Measurements from ENCODE around the gene TPCN2. TPM values are rescaled to one million over a fixed set of nuclear protein-coding genes. Genes with fewer than 3 reads are reported as not detected.
"Not testable (repeated sequence)": the region's sequence is repeated elsewhere in the genome, so short reads cannot be mapped to it uniquely, and the experiment has no call there.

The TPCN2 gene
- total RNA-seq, 1 donor from 2014 or later = 6.3 TPM

DNA sequence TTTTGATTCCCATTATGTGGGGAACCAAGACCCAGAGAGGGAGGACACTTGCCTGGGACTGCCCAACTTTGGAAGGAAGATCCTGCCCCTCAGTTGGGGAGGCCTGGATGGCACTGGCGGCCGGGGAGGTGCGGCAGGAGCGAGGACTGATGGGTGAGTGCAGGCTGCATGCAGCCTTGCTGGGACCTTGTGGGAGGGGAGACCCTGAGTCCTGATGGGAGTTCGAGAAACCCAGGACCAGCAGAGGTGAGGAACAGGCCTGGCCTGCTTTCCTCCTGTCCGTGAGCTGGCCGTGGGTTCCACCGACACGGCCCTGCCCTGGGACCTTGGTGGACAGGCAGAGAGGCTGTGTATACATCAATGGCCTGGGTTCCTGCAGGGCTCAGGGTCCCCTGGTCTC lies 87.7 kb downstream of the TPCN2 start:
- no peak for DNase-seq (ENCODE audit: low read depth)
- TF ChIP-seq CTCF (conservative IDR thresholded peaks at IDR 0.05; ENCODE audit: low read depth, low read length) = no peak
- no peak overlapping the region for H3K4me3 ChIP-seq (ENCODE audit: low read depth, low read length)

- DNase-seq (ENCODE audit: low read depth) = no peak
- no peak overlapping the region for H3K4me3 ChIP-seq (ENCODE audit: low read depth, low read length)
- TF ChIP-seq CTCF (conservative IDR thresholded peaks at IDR 0.05; ENCODE audit: low read depth, low read length) = no peak
Observed at GRCh38 chr11:69137151-69137844, 88.6 kb downstream of the TPCN2 start.

GRCh38 chr11:69138265-69138664 lies 89.5 kb downstream of the TPCN2 start:
- no peak for TF ChIP-seq CTCF (conservative IDR thresholded peaks at IDR 0.05; ENCODE audit: low read depth, low read length)
- no peak for DNase-seq (ENCODE audit: low read depth)
- H3K4me3 ChIP-seq (ENCODE audit: low read depth, low read length) = no peak overlapping the region

GRCh38 chr11:69140161-69140560 lies 91.4 kb downstream of the TPCN2 start:
- not testable (repeated sequence) for H3K4me3 ChIP-seq (ENCODE audit: low read depth, low read length); DNase-seq (ENCODE audit: low read depth)

DNA sequence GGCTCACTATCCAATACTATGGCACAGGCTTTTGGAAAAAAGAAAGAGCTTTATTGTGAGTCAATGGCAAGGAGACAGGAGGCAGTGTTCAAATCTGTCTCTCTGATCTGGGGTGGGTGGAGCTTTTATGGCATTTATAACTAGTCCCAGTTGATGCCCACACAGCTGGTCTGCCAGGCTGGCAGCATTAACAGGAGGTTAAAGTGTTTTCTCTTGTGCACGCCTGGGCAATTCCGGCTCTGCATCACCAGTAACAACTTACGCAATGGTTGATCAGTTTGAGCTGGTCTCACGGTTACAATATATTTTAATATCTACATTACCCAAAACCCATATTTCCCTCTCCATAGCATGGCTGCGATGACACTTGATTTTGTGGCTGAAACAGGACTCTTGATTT lies 91.9 kb downstream of the TPCN2 start:
- no peak overlapping the region for H3K4me3 ChIP-seq (ENCODE audit: low read depth, low read length)
- no peak for TF ChIP-seq CTCF (conservative IDR thresholded peaks at IDR 0.05; ENCODE audit: low read depth, low read length)
- DNase-seq (ENCODE audit: low read depth) = no peak

DNA sequence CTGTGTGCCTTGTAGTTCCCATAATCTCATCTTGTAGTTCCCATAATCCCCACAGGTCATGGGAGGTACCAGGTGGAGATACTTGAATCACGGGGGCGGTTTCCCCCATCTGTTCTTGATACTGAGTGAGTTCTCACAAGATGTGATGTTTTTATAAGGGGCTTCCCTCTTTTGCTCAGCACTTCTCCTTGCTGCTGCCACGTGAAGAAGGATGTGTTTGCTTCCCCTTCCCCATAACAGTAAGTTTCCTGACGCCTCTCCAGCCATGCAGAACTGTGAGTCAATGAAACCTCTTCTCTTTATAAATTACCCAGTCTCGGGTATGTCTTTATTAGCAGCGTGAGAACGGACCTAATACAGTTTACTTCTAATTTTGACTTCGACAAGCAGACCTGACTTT lies 93.0 kb downstream of the TPCN2 start:
- no peak for DNase-seq (ENCODE audit: low read depth)
- no peak overlapping the region for H3K4me3 ChIP-seq (ENCODE audit: low read depth, low read length)
- no peak for TF ChIP-seq CTCF (conservative IDR thresholded peaks at IDR 0.05; ENCODE audit: low read depth, low read length)

- TF ChIP-seq CTCF (conservative IDR thresholded peaks at IDR 0.05; ENCODE audit: low read depth, low read length) = no peak
- no peak overlapping the region for H3K4me3 ChIP-seq (ENCODE audit: low read depth, low read length)
- no peak for DNase-seq (ENCODE audit: low read depth)
Observed at GRCh38 chr11:69142895-69143294, 94.2 kb downstream of the TPCN2 start.

All from epithelial cell of proximal tubule (primary cell).